ENCODE data around the gene PLD6. TPM values are rescaled to one million over a fixed set of nuclear protein-coding genes. Genes with fewer than 3 reads are reported as not detected.

PLD6 gene
- total and polyA plus RNA-seq, 10 of the 15 experiments (the other 5 are each of a cell fraction or from before 2014, with no cell fraction given), result 4.7 to 21.4 (median 12.0) TPM

- CTCF ChIA-PET, result no interaction called here
- Histone ChIP-seq H3K4me3 (no peak overlapping the region), H3K4me2 (ENCODE audit: control insufficient read depth, insufficient read depth) (no peak overlapping the region), H3K27ac (ENCODE audit: control insufficient read depth, insufficient read depth) (no peak overlapping the region), H3K9ac (ENCODE audit: control insufficient read depth, insufficient read depth, low read length) (no peak overlapping the region), H3K27me3 (replicated peaks in 1 of 2; ENCODE audit: control insufficient read depth in 2 of 2, insufficient read depth in 2 of 2, low read length in 1 of 2) (no peaks in the 10 kb centered on the region), H3K36me3 (ENCODE audit: control insufficient read depth in 2 of 2, insufficient read depth in 2 of 2, low read length in 1 of 2) (peaks cover 11 to 31% of the 10 kb centered on the region in 2 experiments), H4K20me1 (ENCODE audit: control insufficient read depth, insufficient read depth) (no peaks in the 10 kb centered on the region), H3K4me1 (ENCODE audit: control insufficient read depth, insufficient read depth, low read length) (no peaks in the 10 kb centered on the region), H2AFZ (ENCODE audit: control insufficient read depth, low read depth, low read length) (no peak overlapping the region), H3K9me3 (replicated peaks; ENCODE audit: control insufficient read depth, insufficient read depth, low read length) (no peaks in the 10 kb centered on the region), H3K79me2 (ENCODE audit: control insufficient read depth, insufficient read depth, low read length) (no peaks in the 10 kb centered on the region)
- ATAC-seq, result no peak
- 85% methylated on average over 9 of the region's 9 CpGs for WGBS (ENCODE audit: insufficient coverage, insufficient replicate concordance, low lambda C conversion rate, missing lambda C conversion rate)
- POLR2A ChIA-PET, result no interaction called here
- RAD21 ChIA-PET (ENCODE audit: unreplicated experiment), result no interaction called here
- FAIRE-seq, result no peak
- DNase-seq (ENCODE audit: low read depth, low spot score), result no peak
- BruUV-seq (replicated peaks), result no TSS peak
- in situ Hi-C loops (cut with MboI) (no loop called here), intact Hi-C loops (cut with micrococcal nuclease; ENCODE audit: unreplicated experiment) (no loop called here)
- SMC1A ChIA-PET (ENCODE audit: uncharacterized antibody, unreplicated experiment), result no interaction called here
- TF ChIP-seq RCOR1 (conservative IDR thresholded peaks at IDR 0.05; ENCODE audit: low read depth, low read length) (no peak), POLR2AphosphoS5 (IDR thresholded peaks at IDR 0.05; ENCODE audit: low read length) (no peak), TCF3 (IDR thresholded peaks at IDR 0.05; ENCODE audit: borderline replicate concordance, insufficient read depth, low read depth, low read length) (no peak), NKRF (conservative IDR thresholded peaks at IDR 0.05) (no peak), STAT3 (IDR thresholded peaks at IDR 0.05; ENCODE audit: low read depth, low read length) (no peak), ZNF274 (IDR thresholded peaks at IDR 0.05; ENCODE audit: insufficient read depth, insufficient read length) (no peak), TBL1XR1 (IDR thresholded peaks at IDR 0.05; ENCODE audit: low read depth, low read length) (no peak), ZBTB11 (CRISPR knock-in tag; IDR thresholded peaks at IDR 0.05) (no peak), ATF3 (IDR thresholded peaks at IDR 0.05; ENCODE audit: borderline replicate concordance, extremely low read depth, low read depth, low read length) (no peak), CEBPZ (IDR thresholded peaks at IDR 0.05; ENCODE audit: low read depth, low read length) (no peak), E2F8 (IDR thresholded peaks at IDR 0.05; ENCODE audit: low read depth, partially characterized antibody) (no peak)
Measured at GRCh38 chr17:17252149-17252661, 46.1 kb upstream of the PLD6 start.

All from GM12878 (cell line).